ENCODE results near the gene UVSSA.
"Not testable (repeated sequence)": the region's sequence is repeated elsewhere in the genome, so short reads cannot be mapped to it uniquely, and the experiment has no call there.

Gene UVSSA

DNA sequence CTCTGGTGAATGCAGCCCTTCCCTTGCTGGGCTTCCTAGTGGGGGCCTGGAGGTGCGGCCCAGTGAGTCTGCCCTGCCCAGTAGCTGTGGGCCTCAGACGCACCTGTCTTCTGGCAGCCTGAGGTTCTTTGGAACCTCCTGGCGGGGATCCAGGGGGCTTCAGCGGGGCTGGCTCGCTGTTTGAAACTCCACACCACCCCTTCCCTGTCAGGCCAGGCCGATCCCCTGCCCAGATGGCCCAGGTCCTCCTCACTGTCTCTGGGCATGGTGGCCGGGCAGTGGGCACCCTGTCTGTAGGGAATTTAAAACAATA lies 69.9 kb downstream of the UVSSA start:
- no peak for DNase-seq (ENCODE audit: low read depth)
- no peak overlapping the region for H3K4me3 ChIP-seq (ENCODE audit: low read depth, low read length)
- TF ChIP-seq, protein P1, sequence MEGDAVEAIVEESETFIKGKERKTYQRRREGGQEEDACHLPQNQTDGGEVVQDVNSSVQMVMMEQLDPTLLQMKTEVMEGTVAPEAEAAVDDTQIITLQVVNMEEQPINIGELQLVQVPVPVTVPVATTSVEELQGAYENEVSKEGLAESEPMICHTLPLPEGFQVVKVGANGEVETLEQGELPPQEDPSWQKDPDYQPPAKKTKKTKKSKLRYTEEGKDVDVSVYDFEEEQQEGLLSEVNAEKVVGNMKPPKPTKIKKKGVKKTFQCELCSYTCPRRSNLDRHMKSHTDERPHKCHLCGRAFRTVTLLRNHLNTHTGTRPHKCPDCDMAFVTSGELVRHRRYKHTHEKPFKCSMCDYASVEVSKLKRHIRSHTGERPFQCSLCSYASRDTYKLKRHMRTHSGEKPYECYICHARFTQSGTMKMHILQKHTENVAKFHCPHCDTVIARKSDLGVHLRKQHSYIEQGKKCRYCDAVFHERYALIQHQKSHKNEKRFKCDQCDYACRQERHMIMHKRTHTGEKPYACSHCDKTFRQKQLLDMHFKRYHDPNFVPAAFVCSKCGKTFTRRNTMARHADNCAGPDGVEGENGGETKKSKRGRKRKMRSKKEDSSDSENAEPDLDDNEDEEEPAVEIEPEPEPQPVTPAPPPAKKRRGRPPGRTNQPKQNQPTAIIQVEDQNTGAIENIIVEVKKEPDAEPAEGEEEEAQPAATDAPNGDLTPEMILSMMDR (IDR thresholded peaks at IDR 0.05; ENCODE audit: low read depth, low read length, missing control alignments): no peak

DNA sequence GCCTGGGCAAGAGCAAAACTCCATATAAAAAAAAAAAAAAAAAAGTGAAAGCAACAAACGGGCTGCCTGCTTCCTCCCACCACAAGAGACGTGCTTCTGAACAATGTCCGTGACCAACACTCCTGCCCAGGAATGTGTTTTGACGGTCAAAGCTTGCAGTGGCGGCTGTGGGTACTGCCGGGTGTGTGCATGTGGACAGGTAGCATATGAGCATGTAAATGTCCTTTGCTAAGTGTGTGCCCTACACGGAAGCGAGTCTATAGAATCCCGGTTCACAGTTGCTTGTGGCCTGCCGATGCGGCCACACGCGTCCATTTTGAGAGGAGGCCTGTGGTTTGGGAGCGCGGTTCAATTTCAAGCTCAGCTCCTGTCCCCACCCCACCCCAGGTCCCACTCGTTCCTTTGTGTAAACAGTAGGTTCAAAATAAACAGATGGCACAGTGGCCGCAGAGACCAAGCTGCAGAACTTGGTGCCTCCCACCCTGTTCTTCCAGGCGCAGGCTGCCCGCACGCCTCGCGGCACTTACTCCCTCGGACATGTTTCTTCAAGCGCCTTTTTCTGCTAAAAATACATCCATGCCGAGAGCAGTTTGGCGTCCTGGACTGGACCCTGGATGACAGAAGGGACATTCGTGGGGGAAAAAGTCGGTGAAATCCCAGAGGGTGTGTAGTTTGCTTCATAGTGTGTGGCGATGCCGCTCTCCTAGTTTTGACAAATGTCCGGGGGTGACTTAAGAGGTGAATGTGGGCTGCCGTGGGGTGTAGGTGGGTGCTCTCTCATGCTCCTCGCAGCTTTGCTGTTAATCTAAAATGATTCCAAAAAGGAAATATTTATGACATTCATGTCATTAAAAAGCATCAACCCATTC lies 70.7 kb downstream of the UVSSA start:
- no peak overlapping the region for H3K4me3 ChIP-seq (ENCODE audit: low read depth, low read length)
- DNase-seq (ENCODE audit: low read depth): no peak
- TF ChIP-seq, protein P1 (IDR thresholded peaks at IDR 0.05; ENCODE audit: low read depth, low read length, missing control alignments): no peak

DNA sequence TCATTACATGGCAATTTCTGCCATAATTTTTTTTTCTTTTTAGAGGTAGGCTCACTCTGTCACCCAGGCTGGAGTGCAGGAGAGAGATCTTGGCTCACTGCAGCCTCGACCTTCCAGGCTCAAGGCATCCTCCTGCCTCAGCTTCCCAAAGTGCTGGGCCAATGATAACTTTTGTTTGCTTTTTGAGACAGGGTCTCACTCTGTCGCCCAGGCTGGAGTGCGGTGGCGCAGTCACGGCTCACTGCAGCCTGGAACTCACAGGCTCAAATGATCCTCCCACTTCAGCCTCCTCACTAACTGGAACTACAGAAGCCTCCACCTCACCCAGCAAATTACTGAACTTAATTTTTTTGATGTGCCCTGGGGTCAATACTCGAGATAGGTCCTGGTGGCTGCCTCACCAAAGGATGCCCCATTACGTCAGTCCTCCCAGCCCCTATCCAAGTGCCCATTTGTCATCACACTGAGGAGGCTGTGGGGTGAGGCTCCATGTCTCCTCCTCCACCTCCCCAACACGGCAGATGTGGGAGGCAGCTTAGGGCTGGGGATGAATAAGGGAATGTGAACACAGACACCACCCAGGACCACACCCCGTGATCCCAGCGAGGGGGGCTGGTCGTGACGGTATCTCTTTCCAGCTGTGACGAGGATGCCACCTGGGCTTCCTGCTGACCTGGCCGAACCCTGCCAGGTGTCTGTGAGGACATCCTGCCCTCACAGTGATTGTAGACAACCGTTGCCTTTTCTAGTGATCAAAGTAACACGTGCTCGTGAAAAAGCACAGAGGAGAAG lies 71.7 kb downstream of the UVSSA start:
- no peak for DNase-seq (ENCODE audit: low read depth)
- TF ChIP-seq, protein P1 (IDR thresholded peaks at IDR 0.05; ENCODE audit: low read depth, low read length, missing control alignments): no peak
- no peak overlapping the region for H3K4me3 ChIP-seq (ENCODE audit: low read depth, low read length)

DNA sequence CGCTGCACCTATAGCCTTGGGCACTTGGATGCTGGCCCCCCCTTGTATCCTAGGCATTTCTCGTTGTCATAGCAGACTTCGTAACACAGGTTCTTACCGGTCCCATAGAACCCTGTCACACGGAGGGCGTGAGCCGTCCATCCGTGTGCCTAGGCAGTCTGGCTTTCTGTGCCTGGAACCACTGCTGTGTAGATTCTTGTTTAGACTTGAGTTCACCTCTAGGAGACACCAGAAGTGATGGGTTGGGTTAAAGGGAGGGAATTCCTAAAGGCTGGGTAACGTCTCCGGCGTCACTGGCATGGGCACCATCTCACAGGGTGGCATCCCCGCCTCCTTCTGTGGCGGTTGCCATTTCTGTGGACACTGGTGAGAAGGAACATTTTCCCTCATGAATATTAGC lies 72.7 kb downstream of the UVSSA start:
- TF ChIP-seq, protein P1 (IDR thresholded peaks at IDR 0.05; ENCODE audit: low read depth, low read length, missing control alignments): no peak
- no peak for DNase-seq (ENCODE audit: low read depth)
- H3K4me3 ChIP-seq (ENCODE audit: low read depth, low read length): no peak overlapping the region

DNA sequence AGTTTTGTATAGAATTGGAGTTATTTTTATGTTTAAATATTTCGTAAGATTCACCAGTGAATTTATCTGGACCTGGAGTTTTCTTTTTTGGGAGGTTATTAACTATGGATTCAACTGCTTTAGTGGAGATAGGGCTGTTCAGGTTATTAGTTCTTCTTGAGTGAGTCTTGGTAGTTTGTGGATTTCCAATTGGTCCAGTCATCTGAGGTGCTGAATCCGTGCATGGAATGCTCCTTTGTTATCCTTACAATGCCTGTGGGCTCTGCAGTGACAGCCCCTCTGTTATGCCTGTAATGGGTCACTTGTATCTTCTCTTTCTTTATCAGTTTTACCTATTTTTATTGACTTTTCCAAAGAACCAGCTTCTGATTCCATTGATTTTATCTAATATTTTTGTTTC lies 74.6 kb downstream of the UVSSA start:
- DNase-seq (ENCODE audit: low read depth): no peak
- TF ChIP-seq, protein P1 (IDR thresholded peaks at IDR 0.05; ENCODE audit: low read depth, low read length, missing control alignments): no peak
- H3K4me3 ChIP-seq (ENCODE audit: low read depth, low read length): no peak overlapping the region

DNA sequence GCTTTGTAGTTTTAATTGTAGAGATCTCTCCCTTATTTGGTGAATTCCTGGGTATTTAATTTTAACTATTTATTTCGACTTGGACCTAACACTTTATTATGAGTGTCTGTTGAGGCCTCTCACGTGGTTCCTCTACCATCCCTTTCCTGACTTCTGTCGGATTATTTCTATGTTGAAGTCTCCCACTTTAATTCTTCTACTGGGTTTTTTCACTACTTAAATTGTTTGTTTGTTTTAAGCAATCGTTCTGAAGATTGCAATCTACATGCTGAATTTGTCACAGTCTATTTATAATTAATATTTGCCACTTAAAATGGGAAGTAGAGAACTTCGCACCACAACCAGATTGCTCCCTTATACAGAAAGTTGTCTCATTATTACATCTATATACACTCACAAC lies 80.0 kb downstream of the UVSSA start:
- TF ChIP-seq, protein P1 (IDR thresholded peaks at IDR 0.05; ENCODE audit: low read depth, low read length, missing control alignments): no peak
- H3K4me3 ChIP-seq (ENCODE audit: low read depth, low read length): no peak overlapping the region
- no peak for DNase-seq (ENCODE audit: low read depth)

DNA sequence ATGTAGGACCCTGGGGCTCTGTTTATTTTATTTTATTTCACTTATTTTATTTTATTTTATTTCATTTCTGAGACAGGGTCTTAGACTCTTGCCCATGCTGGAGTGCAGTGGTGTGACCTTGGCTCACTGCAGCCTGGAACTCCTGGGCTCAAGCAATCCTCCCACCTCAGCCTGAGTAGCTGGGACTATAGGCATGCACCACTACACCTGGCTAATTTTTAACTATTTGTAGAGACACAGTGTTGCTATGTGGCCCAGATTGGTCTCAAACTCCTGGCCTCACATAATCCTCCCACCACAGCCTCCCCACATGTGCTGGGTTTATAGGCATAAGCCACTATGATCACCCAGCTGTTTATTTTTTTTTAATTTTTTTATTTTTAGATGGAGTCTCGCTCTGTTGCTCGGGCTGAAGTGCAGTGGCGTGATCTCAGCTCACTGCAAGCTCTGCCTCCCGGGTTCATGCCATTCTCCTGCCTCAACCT lies 96.7 kb downstream of the UVSSA start:
- H3K4me3 ChIP-seq (ENCODE audit: low read depth, low read length); DNase-seq (ENCODE audit: low read depth): not testable (repeated sequence)
